BLaER1 treated with 17β-estradiol and CSF1 and Interleukin-3, amounts not matched to agents 10 nM and 100 nM (cell line): ENCODE data around the gene GRWD1.

ENCODE experiments used
- H3K27ac ChIP-seq, 11 experiments: shearing (Covaris generic); formaldehyde crosslinking; 2 replicates each; pipeline ENCODE4 v1.8.1; 2022
- H3K27me3 ChIP-seq, 11 experiments: shearing (Covaris generic); formaldehyde crosslinking; 2 replicates each; pipeline ENCODE4 v1.8.1; 2022
- H3K36me3 ChIP-seq, 11 experiments: shearing (Covaris generic); formaldehyde crosslinking; 2 replicates each; pipeline ENCODE4 v1.8.1; 2022
- H3K4me1 ChIP-seq, 10 experiments: shearing (Covaris generic); formaldehyde crosslinking; 2 replicates each; pipeline ENCODE4 v1.8.1; 2022
- H3K4me2 ChIP-seq, 11 experiments: shearing (Covaris generic); formaldehyde crosslinking; 2 replicates each; pipeline ENCODE4 v1.8.1; 2022
- H3K4me3 ChIP-seq, 10 experiments: shearing (Covaris generic); formaldehyde crosslinking; 2 replicates each; pipeline ENCODE4 v1.8.1; 2022
- H3K9ac ChIP-seq, 11 experiments: shearing (Covaris generic); formaldehyde crosslinking; 2 replicates each; pipeline ENCODE4 v1.8.1; 2022
- H3K9me3 ChIP-seq, 11 experiments: shearing (Covaris generic); formaldehyde crosslinking; replicated peaks in 1 of 11; 2 replicates each; pipeline ENCODE4 v1.8.1; 2022
- H4K20me1 ChIP-seq, 11 experiments: shearing (Covaris generic); formaldehyde crosslinking; 2 replicates each; pipeline ENCODE4 v1.8.1; 2022
- Cebpa-rat ChIP-seq, 11 experiments: shearing (Covaris generic); IDR thresholded peaks; 2 replicates each; pipeline ENCODE4 v1.8.1; 2022

The GRWD1 gene

GRCh38 chr19:48417421-48417820 lies 28.4 kb upstream of the GRWD1 start:
- peak overlapping the region in 5 of 11 experiments; percentile 6 to 26 (median 11); a peak in 5 of 22 replicates for H3K9ac ChIP-seq
- H3K9me3 ChIP-seq = no peaks in the 10 kb centered on the region
- H3K27me3 ChIP-seq = peaks cover 13 to 30% (median 21%) of the 10 kb centered on the region in 11 experiments
- H3K27ac ChIP-seq = peak overlapping the region in 4 of 11 experiments; percentile 12 to 37 (median 20); a peak in 4 of 22 replicates
- H4K20me1 ChIP-seq = no peaks in the 10 kb centered on the region; a peak in 1 of 22 replicates
- H3K4me3 ChIP-seq = no peak overlapping the region
- TF ChIP-seq Cebpa-rat (IDR thresholded peaks at IDR 0.05) = no peak
- peak overlapping the region; percentile 29 to 77 (median 70); a peak in 21 of 22 replicates for H3K4me2 ChIP-seq
- peaks cover 37 to 66% (median 59%) of the 10 kb centered on the region in 10 experiments for H3K4me1 ChIP-seq
- H3K36me3 ChIP-seq = no peaks in the 10 kb centered on the region

DNA sequence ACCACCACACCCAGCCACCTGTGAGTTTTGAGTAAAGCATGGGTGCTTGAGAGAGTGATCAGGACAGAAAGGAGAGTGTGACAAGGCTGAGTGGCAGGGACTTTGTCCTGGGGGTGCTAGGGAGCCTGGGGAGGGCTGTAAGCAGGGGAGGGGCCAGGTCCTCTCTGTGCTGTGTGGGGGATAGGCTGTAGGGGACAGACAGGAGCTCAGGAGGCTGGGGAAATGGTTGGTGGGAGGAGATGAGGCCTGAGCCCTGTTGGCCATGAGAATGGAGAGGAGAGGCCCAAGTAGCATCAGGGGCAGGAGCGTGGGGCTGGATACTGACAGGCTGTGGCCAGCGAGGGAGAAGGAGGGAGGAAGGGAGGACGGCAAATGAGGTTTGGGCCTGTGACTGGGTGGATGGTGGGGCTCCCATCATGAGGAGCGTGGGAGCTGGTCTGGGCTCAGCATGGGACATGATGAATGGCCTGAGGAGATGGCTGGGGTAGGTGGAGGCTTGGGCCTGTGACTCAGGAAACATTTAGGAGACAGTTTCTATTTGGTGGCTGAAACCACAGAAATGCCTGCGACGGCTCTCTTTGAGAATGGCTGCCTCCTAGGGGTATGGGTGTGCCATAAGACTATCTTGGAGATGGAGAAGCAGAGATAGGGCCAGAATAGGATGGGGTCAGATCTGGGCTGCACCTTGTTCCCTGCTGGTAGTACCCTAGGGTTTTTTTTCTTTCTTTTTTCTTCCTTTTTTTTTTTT lies 27.3 kb upstream of the GRWD1 start:
- H3K4me3 ChIP-seq = peak overlapping the region in 9 of 10 experiments; percentile 28 to 62 (median 48); a peak in 13 of 20 replicates
- no peak for TF ChIP-seq Cebpa-rat (IDR thresholded peaks at IDR 0.05)
- H3K9me3 ChIP-seq = no peaks in the 10 kb centered on the region
- H3K4me1 ChIP-seq = peaks cover 37 to 65% (median 58%) of the 10 kb centered on the region in 10 experiments
- H3K27me3 ChIP-seq = peaks cover 13 to 27% (median 21%) of the 10 kb centered on the region in 11 experiments
- no peaks in the 10 kb centered on the region; a peak in 1 of 22 replicates for H4K20me1 ChIP-seq
- peak overlapping the region; percentile 59 to 85 (median 76) for H3K4me2 ChIP-seq
- H3K36me3 ChIP-seq = no peaks in the 10 kb centered on the region
- peak overlapping the region; percentile 17 to 73 (median 63); a peak in 20 of 22 replicates for H3K27ac ChIP-seq
- peak overlapping the region; percentile 37 to 70 (median 57); a peak in 19 of 22 replicates for H3K9ac ChIP-seq

- no peak for TF ChIP-seq Cebpa-rat (IDR thresholded peaks at IDR 0.05)
- Histone ChIP-seq H3K27me3 (peaks cover 9 to 18% (median 12%) of the 10 kb centered on the region in 11 experiments), H3K27ac (peak overlapping the region; percentile 17 to 73 (median 63); a peak in 20 of 22 replicates), H3K36me3 (no peaks in the 10 kb centered on the region), H3K9me3 (no peaks in the 10 kb centered on the region), H3K4me3 (peak overlapping the region; percentile 28 to 62 (median 48); a peak in 17 of 20 replicates), H3K4me1 (peaks cover 36 to 65% (median 54%) of the 10 kb centered on the region in 10 experiments), H3K9ac (peak overlapping the region; percentile 37 to 70 (median 57); a peak in 20 of 22 replicates), H4K20me1 (no peaks in the 10 kb centered on the region), H3K4me2 (peak overlapping the region; percentile 59 to 85 (median 76))
Measured at GRCh38 chr19:48419158-48419920, 26.4 kb upstream of the GRWD1 start.

GRCh38 chr19:48421548-48421947 lies 24.2 kb upstream of the GRWD1 start:
- no peaks in the 10 kb centered on the region for H3K27me3 ChIP-seq
- no peak overlapping the region for H3K9ac ChIP-seq
- peaks cover 34 to 62% (median 47%) of the 10 kb centered on the region in 10 experiments for H3K4me1 ChIP-seq
- H3K4me2 ChIP-seq = peak overlapping the region in 2 of 11 experiments; percentile 15 to 32; a peak in 2 of 22 replicates
- H3K27ac ChIP-seq = no peak overlapping the region
- TF ChIP-seq Cebpa-rat (IDR thresholded peaks at IDR 0.05) = no peak
- H3K9me3 ChIP-seq = no peaks in the 10 kb centered on the region
- H3K36me3 ChIP-seq = no peaks in the 10 kb centered on the region
- no peak overlapping the region for H3K4me3 ChIP-seq
- no peaks in the 10 kb centered on the region for H4K20me1 ChIP-seq

DNA sequence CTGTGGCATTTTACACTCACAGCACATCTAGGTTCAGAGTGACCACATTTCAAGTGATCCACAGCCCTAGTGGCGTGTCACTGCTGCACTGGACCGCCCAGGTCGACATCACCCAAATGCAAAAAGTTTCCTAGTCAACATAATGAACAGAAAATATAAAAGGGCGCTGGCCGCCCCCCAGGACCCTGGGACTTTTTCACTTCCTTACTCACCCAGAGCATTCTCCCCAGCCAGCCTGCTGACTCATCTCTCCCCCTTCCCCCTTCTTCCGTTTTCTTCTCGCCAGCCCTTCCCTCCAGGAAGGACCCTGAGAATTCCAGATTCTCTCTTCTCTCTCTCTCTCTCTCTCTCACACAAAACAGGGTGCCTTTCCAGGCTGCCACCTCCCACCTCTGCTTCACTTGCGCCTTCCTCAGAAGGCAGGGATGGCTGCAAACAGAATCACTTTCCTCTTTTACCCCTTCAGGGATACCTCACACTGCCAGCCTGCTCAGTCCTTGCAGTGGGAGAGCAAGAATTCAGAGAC lies 21.0 kb upstream of the GRWD1 start:
- no peaks in the 10 kb centered on the region for H3K36me3 ChIP-seq

GRCh38 chr19:48428670-48429069 lies 17.1 kb upstream of the GRWD1 start:
- H3K4me2 ChIP-seq = no peak overlapping the region
- H3K36me3 ChIP-seq = no peaks in the 10 kb centered on the region; a peak in 1 of 22 replicates
- TF ChIP-seq Cebpa-rat (IDR thresholded peaks at IDR 0.05) = no peak
- H3K27me3 ChIP-seq = no peaks in the 10 kb centered on the region
- H3K4me3 ChIP-seq = no peak overlapping the region
- H4K20me1 ChIP-seq = no peaks in the 10 kb centered on the region
- H3K4me1 ChIP-seq = peaks cover 14 to 33% (median 25%) of the 10 kb centered on the region in 10 experiments
- H3K9me3 ChIP-seq = peaks cover 0 to 18% (median 10%) of the 10 kb centered on the region in 11 experiments; a peak in 14 of 22 replicates
- H3K27ac ChIP-seq = no peak overlapping the region
- no peak overlapping the region for H3K9ac ChIP-seq

More for the DNA sequence above, 21.0 kb upstream of the GRWD1 start:
- Histone ChIP-seq H4K20me1 (no peaks in the 10 kb centered on the region), H3K27me3 (no peaks in the 10 kb centered on the region), H3K4me3 (peak overlapping the region in 8 of 10 experiments; percentile 2 to 47 (median 34); a peak in 9 of 20 replicates), H3K9ac (peak overlapping the region; percentile 38 to 76 (median 72); a peak in 20 of 22 replicates), H3K9me3 (no peaks in the 10 kb centered on the region), H3K4me2 (peak overlapping the region; percentile 51 to 91 (median 83)), H3K27ac (peak overlapping the region; percentile 13 to 84 (median 81); a peak in 20 of 22 replicates), H3K4me1 (peaks cover 9 to 38% (median 20%) of the 10 kb centered on the region in 10 experiments; a peak in 19 of 20 replicates)
- TF ChIP-seq Cebpa-rat (IDR thresholded peaks at IDR 0.05) = no peak

- H3K27ac ChIP-seq = peak overlapping the region in 1 of 11 experiments; percentile 32; a peak in 2 of 22 replicates
- no peak for TF ChIP-seq Cebpa-rat (IDR thresholded peaks at IDR 0.05)
- H3K27me3 ChIP-seq = no peaks in the 10 kb centered on the region
- peaks cover 10 to 15% (median 13%) of the 10 kb centered on the region in 10 experiments for H3K4me1 ChIP-seq
- H3K4me3 ChIP-seq = no peak overlapping the region
- H4K20me1 ChIP-seq = no peaks in the 10 kb centered on the region
- no peaks in the 10 kb centered on the region; a peak in 1 of 22 replicates for H3K36me3 ChIP-seq
- peak overlapping the region; percentile 31 to 57 (median 47); a peak in 21 of 22 replicates for H3K4me2 ChIP-seq
- H3K9me3 ChIP-seq = peaks cover 0 to 18% (median 10%) of the 10 kb centered on the region in 11 experiments; a peak in 14 of 22 replicates
- H3K9ac ChIP-seq = peak overlapping the region in 1 of 11 experiments; percentile 39; a peak in 1 of 22 replicates
Measured at GRCh38 chr19:48433337-48433736, 12.4 kb upstream of the GRWD1 start.

DNA sequence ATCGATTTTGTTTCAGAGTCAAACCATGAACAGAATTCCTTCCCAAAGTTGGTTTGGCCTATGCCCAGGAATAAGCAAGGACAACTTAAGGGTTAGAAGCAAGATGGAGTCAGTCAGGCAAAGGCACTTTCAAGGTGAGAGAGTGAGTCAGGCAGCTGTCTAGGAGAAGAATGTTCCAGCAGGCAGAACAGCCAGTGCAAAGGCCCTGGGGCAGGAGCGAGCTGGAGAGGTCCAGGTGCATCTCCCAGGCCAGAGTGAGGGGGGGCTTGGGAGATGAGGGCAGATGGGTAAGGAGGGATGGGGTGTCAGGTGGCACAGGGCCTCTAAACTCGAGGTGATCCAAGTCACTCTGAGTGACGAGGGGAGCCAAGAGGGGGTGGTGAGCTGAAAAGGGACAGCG lies 9.2 kb upstream of the GRWD1 start:
- no peak overlapping the region for H3K27ac ChIP-seq
- no peak overlapping the region for H3K4me2 ChIP-seq
- H3K4me3 ChIP-seq = no peak overlapping the region
- H3K4me1 ChIP-seq = peaks cover 10 to 15% (median 13%) of the 10 kb centered on the region in 10 experiments
- H3K36me3 ChIP-seq = no peaks in the 10 kb centered on the region
- no peaks in the 10 kb centered on the region for H4K20me1 ChIP-seq
- no peak for TF ChIP-seq Cebpa-rat (IDR thresholded peaks at IDR 0.05)
- H3K9me3 ChIP-seq = peaks cover 0 to 10% (median 2%) of the 10 kb centered on the region in 11 experiments; a peak in 13 of 22 replicates
- no peak overlapping the region for H3K9ac ChIP-seq
- H3K27me3 ChIP-seq = peaks cover 0 to 4% (median 3%) of the 10 kb centered on the region in 11 experiments; a peak in 17 of 22 replicates
